ENCODE results near the gene CELF4.

DNA sequence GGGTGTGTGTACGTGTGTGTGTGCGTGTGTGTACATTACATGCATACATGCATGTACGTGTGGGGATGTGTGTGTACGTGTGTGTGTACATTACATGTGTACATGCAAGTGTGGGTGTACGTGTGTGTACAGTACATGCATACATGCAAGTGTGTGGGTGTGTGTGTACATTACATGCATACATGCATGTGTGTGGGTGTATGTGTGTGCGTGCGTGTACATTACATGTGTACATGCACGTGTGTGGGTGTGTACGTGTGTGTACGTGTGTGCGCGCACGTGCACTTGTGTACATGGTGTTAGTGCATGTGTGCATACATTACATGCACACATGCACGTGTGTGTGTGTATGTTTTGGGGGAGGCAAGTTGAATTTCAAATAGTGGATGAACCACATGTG lies 300.6 kb downstream of the CELF4 start:
- TF ChIP-seq, protein P1, sequence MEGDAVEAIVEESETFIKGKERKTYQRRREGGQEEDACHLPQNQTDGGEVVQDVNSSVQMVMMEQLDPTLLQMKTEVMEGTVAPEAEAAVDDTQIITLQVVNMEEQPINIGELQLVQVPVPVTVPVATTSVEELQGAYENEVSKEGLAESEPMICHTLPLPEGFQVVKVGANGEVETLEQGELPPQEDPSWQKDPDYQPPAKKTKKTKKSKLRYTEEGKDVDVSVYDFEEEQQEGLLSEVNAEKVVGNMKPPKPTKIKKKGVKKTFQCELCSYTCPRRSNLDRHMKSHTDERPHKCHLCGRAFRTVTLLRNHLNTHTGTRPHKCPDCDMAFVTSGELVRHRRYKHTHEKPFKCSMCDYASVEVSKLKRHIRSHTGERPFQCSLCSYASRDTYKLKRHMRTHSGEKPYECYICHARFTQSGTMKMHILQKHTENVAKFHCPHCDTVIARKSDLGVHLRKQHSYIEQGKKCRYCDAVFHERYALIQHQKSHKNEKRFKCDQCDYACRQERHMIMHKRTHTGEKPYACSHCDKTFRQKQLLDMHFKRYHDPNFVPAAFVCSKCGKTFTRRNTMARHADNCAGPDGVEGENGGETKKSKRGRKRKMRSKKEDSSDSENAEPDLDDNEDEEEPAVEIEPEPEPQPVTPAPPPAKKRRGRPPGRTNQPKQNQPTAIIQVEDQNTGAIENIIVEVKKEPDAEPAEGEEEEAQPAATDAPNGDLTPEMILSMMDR (IDR thresholded peaks at IDR 0.05; ENCODE audit: insufficient read depth, low read length): no peak
- TF ChIP-seq POLR2AphosphoS5 (IDR thresholded peaks at IDR 0.05; ENCODE audit: low read depth): no peak
- TF ChIP-seq, protein P2, sequence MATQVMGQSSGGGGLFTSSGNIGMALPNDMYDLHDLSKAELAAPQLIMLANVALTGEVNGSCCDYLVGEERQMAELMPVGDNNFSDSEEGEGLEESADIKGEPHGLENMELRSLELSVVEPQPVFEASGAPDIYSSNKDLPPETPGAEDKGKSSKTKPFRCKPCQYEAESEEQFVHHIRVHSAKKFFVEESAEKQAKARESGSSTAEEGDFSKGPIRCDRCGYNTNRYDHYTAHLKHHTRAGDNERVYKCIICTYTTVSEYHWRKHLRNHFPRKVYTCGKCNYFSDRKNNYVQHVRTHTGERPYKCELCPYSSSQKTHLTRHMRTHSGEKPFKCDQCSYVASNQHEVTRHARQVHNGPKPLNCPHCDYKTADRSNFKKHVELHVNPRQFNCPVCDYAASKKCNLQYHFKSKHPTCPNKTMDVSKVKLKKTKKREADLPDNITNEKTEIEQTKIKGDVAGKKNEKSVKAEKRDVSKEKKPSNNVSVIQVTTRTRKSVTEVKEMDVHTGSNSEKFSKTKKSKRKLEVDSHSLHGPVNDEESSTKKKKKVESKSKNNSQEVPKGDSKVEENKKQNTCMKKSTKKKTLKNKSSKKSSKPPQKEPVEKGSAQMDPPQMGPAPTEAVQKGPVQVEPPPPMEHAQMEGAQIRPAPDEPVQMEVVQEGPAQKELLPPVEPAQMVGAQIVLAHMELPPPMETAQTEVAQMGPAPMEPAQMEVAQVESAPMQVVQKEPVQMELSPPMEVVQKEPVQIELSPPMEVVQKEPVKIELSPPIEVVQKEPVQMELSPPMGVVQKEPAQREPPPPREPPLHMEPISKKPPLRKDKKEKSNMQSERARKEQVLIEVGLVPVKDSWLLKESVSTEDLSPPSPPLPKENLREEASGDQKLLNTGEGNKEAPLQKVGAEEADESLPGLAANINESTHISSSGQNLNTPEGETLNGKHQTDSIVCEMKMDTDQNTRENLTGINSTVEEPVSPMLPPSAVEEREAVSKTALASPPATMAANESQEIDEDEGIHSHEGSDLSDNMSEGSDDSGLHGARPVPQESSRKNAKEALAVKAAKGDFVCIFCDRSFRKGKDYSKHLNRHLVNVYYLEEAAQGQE (IDR thresholded peaks at IDR 0.05; ENCODE audit: insufficient replicate concordance, low read depth): no peak
